K562 (cell line): Measurements from ENCODE around the gene KIAA0040. TPM values are rescaled to one million over a fixed set of nuclear protein-coding genes. Genes with fewer than 3 reads are reported as not detected.

Source experiments
- ARID1B ChIP-seq: fragments of 450-650 bp; IDR thresholded peaks from 2 replicates; pipeline ENCODE4 v1.6.1; 2016; ENCODE audit warnings: antibody characterized with exemption, mild to moderate bottlenecking, inconsistent platforms
- ASH1L ChIP-seq: fragments of 450-650 bp; IDR thresholded peaks from 2 replicates; pipeline ENCODE4 v1.6.1; 2018; ENCODE audit warnings: borderline replicate concordance, mild to moderate bottlenecking, low read depth; ENCODE audit not compliant: partially characterized antibody
- ATF1 ChIP-seq, 2 experiments: fragments of 450-650 bp in 1 of 2; IDR thresholded peaks; 2 replicates each; pipeline ENCODE4 v1.6.1; 2016; ENCODE audit warnings: missing compliant biosample characterization in 1 of 2, missing genetic modification characterization in 1 of 2
- FUS ChIP-seq: fragments of 200-400 bp; formaldehyde crosslinking; optimal IDR thresholded peaks from 2 replicates; pipeline ENCODE3; 2017; ENCODE audit warnings: low read depth, low read length
- HMG20A ChIP-seq: fragments of 450-650 bp; formaldehyde crosslinking; conservative IDR thresholded peaks from 2 replicates; pipeline ENCODE4 v1.4.0; 2020; ENCODE audit warnings: mild to moderate bottlenecking, mixed read lengths
- HNRNPL ChIP-seq: fragments of 200-400 bp; formaldehyde crosslinking; IDR thresholded peaks from 2 replicates; pipeline ENCODE4 v1.6.1; 2017; ENCODE audit warnings: low read depth, mild to moderate bottlenecking, low read length
- MAFG ChIP-seq: fragments of 450-650 bp; conservative IDR thresholded peaks from 2 replicates; pipeline ENCODE4 v1.6.1; 2016; ENCODE audit warnings: missing genetic modification characterization, missing compliant biosample characterization
- NFXL1 ChIP-seq: fragments of 450-650 bp; formaldehyde crosslinking; IDR thresholded peaks from 2 replicates; pipeline ENCODE4 v1.4.0; 2021; ENCODE audit warnings: mild to moderate bottlenecking
- PHB ChIP-seq: fragments of 250-450 bp; sonication (Bioruptor Pico); IDR thresholded peaks from 2 replicates; pipeline ENCODE4 v1.5.0; 2021
- SOX6 ChIP-seq: fragments of 450-650 bp; IDR thresholded peaks from 2 replicates; pipeline ENCODE4 v1.6.1; 2014; ENCODE audit warnings: mild to moderate bottlenecking
- TAF1 ChIP-seq: IDR thresholded peaks from 2 replicates; pipeline ENCODE4 v1.6.1; 2011; ENCODE audit warnings: mild to moderate bottlenecking, low read length, moderate library complexity; ENCODE audit not compliant: insufficient read depth, control insufficient read depth, severe bottlenecking; ENCODE audit errors: extremely low read depth
- TAL1 ChIP-seq: fragments of 450-650 bp; IDR thresholded peaks from 2 replicates; pipeline ENCODE4 v1.6.1; 2016; ENCODE audit warnings: mild to moderate bottlenecking
- TCFL5 ChIP-seq: fragments of 250-450 bp; sonication (Bioruptor Pico); conservative IDR thresholded peaks from 2 replicates; pipeline ENCODE4 v1.6.1; 2021; ENCODE audit warnings: mild to moderate bottlenecking, moderate library complexity, matching md5 sums
- ZNF23 ChIP-seq: fragments of 250-450 bp; sonication (Bioruptor Pico); IDR thresholded peaks from 2 replicates; pipeline ENCODE4 v1.4.0; 2020; ENCODE audit warnings: mild to moderate bottlenecking
- ZNF3 ChIP-seq: fragments of 250-450 bp; sonication (Bioruptor Pico); IDR thresholded peaks from 2 replicates; pipeline ENCODE4 v1.5.0; 2021; ENCODE audit warnings: mild to moderate bottlenecking, moderate library complexity
- polyA plus RNA-seq, 8 experiments: library from polyadenylated mRNA; depleted of rRNA in 4 of 8; stranded (reverse) in 5 of 8; unstranded in 3 of 8; fragments of >200 nt; fragmentation: Nextera tagmentation in 2 of 8; fragmentation: Illumina TruSeq in 1 of 8; extraction: Ambion mirVana in 2 of 8; extraction: Trizol in 1 of 8; gene quantifications; 2 replicates each; pipeline versions ENCODE4 v1.2.1 to v1.2.3, GENCODE V29; 2011 to 2014; ENCODE audit warnings: inconsistent platforms in 1 of 8, missing spikeins in 1 of 8
- total RNA-seq, 7 experiments: library from RNA; depleted of rRNA in 6 of 7; stranded (reverse); fragments of >200 nt in 6 of 7; fragmentation: Illumina TruSeq in 2 of 7; extraction: Trizol in 2 of 7; gene quantifications; 2 replicates each; pipeline versions ENCODE4 v1.2.1 to v1.2.3, GENCODE V29; 2011 to 2021; ENCODE audit warnings: low replicate concordance in 1 of 7
- TF ChIP-seq, protein P1 (sequence below): sonication (generic); formaldehyde crosslinking; IDR thresholded peaks from 2 replicates; pipeline ENCODE4 v1.8.0; 2022; ENCODE audit warnings: mild to moderate bottlenecking, missing genetic modification reagents, borderline replicate concordance
- TF ChIP-seq, protein P2 (sequence below), 2 experiments: fragments of 450-650 bp in 1 of 2; IDR thresholded peaks; 2 replicates each; pipeline ENCODE4 v1.6.1; 2011 to 2017; ENCODE audit warnings: low read depth in 2 of 2, antibody characterized with exemption in 1 of 2, borderline replicate concordance in 1 of 2, low read length in 1 of 2, mild to moderate bottlenecking in 1 of 2, mixed read lengths in 1 of 2; ENCODE audit not compliant: control insufficient read depth in 1 of 2
- TF ChIP-seq, protein P3 (sequence below): IDR thresholded peaks from 2 replicates; pipeline ENCODE4 v1.6.1; 2012; ENCODE audit warnings: low read depth, low read length, improper control_type of control experiment, borderline replicate concordance
- TF ChIP-seq, protein P4 (sequence below): fragments of 250-450 bp; sonication (Bioruptor Pico); IDR thresholded peaks from 2 replicates; pipeline ENCODE4 v1.8.0; 2022; ENCODE audit warnings: inconsistent platforms, mild to moderate bottlenecking, moderate library complexity, borderline replicate concordance

KIAA0040 gene
- total and polyA plus RNA-seq, 9 of the 15 experiments (the other 6 are each of a cell fraction or from before 2014, with no cell fraction given) = 3.4 to 13.6 (median 7.1) TPM

DNA sequence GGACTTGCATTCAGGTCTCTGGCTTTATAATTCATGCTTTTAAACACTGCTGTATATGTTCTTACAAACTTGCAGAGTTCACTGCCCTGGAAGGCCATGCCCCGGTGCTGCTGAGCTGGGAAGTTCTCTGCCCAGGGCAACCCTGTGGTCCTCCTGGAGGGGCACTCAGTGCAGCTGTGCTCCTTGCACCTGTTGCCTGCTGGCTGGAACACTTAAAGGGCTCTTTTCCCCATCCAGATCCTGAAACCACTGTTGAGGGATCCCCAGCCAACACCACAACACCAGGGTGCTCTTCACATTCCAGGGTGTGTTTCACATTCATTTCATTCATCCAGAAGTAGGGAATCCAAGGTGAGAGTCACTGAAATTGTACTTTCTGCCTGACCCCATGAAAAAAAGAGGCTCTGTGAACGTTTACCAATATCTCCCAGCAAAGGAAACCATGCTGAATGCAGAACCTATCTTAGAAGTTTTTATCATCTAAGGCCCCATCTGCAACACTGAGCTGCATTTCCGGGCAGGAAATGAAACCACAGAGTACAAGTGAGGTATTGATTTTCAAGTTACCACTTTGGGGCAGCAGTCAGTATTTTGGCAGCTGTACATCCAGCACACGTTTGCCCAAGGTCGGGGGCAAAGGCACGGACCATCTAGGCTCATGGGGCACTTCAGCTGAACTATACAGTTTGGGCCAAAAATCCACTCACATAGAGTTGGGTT, 16.4 kb upstream of the KIAA0040 start (continued):
- TF ChIP-seq, protein P1, sequence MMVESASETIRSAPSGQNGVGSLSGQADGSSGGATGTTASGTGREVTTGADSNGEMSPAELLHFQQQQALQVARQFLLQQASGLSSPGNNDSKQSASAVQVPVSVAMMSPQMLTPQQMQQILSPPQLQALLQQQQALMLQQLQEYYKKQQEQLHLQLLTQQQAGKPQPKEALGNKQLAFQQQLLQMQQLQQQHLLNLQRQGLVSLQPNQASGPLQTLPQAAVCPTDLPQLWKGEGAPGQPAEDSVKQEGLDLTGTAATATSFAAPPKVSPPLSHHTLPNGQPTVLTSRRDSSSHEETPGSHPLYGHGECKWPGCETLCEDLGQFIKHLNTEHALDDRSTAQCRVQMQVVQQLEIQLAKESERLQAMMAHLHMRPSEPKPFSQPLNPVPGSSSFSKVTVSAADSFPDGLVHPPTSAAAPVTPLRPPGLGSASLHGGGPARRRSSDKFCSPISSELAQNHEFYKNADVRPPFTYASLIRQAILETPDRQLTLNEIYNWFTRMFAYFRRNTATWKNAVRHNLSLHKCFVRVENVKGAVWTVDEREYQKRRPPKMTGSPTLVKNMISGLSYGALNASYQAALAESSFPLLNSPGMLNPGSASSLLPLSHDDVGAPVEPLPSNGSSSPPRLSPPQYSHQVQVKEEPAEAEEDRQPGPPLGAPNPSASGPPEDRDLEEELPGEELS = no peak
- no peak for TF ChIP-seq ATF1 (CRISPR knock-in tag; IDR thresholded peaks at IDR 0.05)
- TF ChIP-seq ATF1 (tag; IDR thresholded peaks at IDR 0.05) = no peak
- TF ChIP-seq SOX6 = no peak
- no peak for TF ChIP-seq TCFL5 (CRISPR knock-in tag)
- TF ChIP-seq, protein P2, sequence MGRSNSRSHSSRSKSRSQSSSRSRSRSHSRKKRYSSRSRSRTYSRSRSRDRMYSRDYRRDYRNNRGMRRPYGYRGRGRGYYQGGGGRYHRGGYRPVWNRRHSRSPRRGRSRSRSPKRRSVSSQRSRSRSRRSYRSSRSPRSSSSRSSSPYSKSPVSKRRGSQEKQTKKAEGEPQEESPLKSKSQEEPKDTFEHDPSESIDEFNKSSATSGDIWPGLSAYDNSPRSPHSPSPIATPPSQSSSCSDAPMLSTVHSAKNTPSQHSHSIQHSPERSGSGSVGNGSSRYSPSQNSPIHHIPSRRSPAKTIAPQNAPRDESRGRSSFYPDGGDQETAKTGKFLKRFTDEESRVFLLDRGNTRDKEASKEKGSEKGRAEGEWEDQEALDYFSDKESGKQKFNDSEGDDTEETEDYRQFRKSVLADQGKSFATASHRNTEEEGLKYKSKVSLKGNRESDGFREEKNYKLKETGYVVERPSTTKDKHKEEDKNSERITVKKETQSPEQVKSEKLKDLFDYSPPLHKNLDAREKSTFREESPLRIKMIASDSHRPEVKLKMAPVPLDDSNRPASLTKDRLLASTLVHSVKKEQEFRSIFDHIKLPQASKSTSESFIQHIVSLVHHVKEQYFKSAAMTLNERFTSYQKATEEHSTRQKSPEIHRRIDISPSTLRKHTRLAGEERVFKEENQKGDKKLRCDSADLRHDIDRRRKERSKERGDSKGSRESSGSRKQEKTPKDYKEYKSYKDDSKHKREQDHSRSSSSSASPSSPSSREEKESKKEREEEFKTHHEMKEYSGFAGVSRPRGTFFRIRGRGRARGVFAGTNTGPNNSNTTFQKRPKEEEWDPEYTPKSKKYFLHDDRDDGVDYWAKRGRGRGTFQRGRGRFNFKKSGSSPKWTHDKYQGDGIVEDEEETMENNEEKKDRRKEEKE (IDR thresholded peaks at IDR 0.05; ENCODE audit: borderline replicate concordance in 1 of 2, control insufficient read depth in 1 of 2, low read depth in 2 of 2, low read length in 1 of 2) = no peak
- no peak for TF ChIP-seq HNRNPL
- TF ChIP-seq ASH1L = no peak
- TF ChIP-seq HMG20A (CRISPR knock-in tag) = no peak
- TF ChIP-seq MAFG = no peak
- no peak for TF ChIP-seq TAF1
- no peak for TF ChIP-seq TAL1
- no peak for TF ChIP-seq PHB (CRISPR knock-in tag)
- no peak for TF ChIP-seq NFXL1 (CRISPR knock-in tag)
- peak; percentile 17; the same call in 1 of the 2 replicates for TF ChIP-seq ARID1B
- no peak for TF ChIP-seq FUS
- no peak for TF ChIP-seq ZNF3 (CRISPR knock-in tag)
- TF ChIP-seq, protein P3, sequence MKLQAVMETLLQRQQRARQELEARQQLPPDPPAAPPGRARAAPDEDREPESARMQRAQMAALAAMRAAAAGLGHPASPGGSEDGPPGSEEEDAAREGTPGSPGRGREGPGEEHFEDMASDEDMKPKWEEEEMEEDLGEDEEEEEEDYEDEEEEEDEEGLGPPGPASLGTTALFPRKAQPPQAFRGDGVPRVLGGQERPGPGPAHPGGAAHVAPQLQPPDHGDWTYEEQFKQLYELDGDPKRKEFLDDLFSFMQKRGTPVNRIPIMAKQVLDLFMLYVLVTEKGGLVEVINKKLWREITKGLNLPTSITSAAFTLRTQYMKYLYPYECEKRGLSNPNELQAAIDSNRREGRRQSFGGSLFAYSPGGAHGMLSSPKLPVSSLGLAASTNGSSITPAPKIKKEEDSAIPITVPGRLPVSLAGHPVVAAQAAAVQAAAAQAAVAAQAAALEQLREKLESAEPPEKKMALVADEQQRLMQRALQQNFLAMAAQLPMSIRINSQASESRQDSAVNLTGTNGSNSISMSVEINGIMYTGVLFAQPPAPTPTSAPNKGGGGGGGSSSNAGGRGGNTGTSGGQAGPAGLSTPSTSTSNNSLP = no peak
- TF ChIP-seq, protein P4, sequence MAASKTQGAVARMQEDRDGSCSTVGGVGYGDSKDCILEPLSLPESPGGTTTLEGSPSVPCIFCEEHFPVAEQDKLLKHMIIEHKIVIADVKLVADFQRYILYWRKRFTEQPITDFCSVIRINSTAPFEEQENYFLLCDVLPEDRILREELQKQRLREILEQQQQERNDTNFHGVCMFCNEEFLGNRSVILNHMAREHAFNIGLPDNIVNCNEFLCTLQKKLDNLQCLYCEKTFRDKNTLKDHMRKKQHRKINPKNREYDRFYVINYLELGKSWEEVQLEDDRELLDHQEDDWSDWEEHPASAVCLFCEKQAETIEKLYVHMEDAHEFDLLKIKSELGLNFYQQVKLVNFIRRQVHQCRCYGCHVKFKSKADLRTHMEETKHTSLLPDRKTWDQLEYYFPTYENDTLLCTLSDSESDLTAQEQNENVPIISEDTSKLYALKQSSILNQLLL (CRISPR knock-in tag) = no peak
- no peak for TF ChIP-seq ZNF23 (CRISPR knock-in tag)
